HG02678 (cell line): ENCODE data around the gene RPL37A.
"Not testable (repeated sequence)": the region's sequence is repeated elsewhere in the genome, so short reads cannot be mapped to it uniquely, and the experiment has no call there.

Source experiments
- ATAC-seq: cut with Tn5 transposase; IDR thresholded peaks from one replicate; pipeline ENCODE4 v1.9.1; 2021; ENCODE audit warnings: mild to moderate bottlenecking, moderate library complexity; ENCODE audit not compliant: unreplicated experiment

The RPL37A gene

DNA sequence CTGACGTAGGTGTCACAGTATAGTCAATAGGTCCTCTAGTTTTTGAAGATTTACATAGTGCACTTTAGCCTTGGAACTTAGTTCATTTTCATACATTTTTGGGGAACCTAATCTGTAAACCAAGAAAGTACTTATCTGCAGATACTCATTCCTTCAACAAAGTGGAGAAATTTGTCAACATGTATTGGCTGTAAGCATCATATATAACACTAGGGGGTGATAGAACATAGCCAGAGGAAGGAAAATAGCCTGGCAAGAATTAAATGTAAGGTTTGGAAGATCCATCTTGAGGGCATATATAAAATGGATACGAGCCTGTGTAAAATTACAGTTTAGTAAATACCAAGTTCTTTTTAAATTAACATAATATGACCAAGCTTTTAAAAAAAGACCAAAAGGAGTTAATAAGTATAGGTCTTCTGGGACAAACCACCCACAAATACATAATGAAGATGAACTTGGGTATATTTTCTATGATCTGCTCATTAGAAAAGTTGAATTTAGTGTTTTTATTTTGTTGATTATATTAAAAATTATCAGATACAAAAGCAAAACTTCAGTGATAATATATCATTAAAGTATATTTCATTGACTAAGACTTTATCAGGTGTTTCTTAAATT, 18.2 kb downstream of the RPL37A start:
- no peak for ATAC-seq

DNA sequence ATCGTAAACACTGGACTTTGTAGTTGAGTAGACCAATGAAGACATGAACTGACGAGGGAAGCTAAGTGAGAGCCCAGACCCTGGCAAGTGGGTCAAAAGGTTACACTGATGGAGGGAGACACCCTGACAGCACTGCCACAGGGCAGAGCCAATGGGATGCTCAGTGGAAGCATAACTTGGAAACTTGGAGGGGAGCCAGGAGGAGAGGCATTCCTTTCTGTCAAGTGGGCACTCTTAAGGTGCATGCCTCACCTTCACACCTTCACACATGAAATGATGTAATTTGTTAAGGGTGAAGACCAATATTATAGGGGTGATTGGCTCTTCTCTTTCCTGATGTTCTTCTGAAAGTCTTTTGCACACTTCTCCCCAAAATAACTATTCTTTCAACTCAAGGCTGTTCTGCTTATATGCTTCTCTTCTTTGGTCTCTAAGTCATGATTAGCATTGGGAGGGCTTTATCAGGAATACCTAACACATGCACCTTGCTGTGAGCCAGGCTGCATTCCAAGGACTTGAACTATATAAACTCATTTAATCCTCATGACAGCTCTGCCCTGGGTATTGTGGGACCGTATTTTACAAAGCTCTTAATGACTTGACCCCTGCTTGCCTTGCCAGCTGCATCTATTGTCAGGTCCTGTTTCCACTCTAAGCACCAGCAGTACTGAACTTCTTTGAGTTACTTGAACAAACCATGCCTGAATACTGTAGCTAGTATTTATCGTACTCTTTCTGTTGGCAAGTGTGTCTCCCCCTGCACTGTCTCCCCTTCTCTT, 19.0 kb downstream of the RPL37A start:
- ATAC-seq = no peak

GRCh38 chr2:216518566-216519119, 20.0 kb downstream of the RPL37A start:
- not testable (repeated sequence) for ATAC-seq

DNA sequence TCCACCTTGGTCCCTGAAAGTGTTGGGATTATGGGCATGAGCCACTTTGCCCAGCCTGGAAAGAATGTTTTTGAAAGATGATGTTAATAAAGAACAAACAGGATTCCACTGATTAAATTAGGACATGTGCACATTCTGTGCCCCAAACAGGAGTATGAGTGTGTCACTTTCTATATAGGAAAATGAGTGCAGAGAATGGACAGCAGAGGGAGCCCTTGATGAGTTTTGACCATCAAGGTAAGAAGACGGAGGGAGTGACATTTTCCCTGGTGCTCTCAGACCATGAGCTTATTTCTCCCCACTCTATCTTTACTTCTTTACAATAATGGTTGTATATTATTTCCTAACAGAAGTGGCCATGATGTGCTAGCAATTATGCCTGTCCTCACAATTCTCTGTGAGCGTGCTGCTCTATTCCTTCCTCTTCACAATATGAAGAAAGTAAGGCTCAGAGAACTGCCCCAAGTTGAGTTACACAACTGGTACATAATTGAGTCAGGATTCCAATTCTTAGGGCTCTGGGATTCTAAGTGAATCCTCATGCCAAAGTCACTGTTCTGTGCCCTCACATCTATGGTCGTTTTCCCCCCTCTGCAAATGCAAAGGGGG, 20.6 kb downstream of the RPL37A start:
- peak; percentile 64 for ATAC-seq

DNA sequence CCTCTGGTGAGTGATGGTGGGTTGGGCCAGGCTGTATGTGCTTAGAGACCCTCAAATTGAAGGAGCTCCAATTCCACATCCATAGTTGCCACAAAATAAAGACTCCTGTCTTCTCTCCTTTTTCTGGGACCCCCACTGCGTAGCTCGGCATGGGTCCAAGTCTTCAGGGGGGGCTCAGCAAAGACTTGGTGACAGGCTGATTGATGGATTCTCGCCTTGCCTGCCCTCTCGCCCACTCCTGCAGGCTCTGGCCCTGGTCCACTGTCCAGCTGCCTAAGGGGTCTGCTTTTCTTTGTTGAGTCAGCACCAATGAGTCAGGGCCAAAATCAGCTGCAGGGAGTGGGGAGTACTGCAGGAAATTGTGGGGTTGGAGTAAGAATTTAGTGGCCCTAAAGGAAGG, 21.5 kb downstream of the RPL37A start:
- no peak for ATAC-seq

DNA sequence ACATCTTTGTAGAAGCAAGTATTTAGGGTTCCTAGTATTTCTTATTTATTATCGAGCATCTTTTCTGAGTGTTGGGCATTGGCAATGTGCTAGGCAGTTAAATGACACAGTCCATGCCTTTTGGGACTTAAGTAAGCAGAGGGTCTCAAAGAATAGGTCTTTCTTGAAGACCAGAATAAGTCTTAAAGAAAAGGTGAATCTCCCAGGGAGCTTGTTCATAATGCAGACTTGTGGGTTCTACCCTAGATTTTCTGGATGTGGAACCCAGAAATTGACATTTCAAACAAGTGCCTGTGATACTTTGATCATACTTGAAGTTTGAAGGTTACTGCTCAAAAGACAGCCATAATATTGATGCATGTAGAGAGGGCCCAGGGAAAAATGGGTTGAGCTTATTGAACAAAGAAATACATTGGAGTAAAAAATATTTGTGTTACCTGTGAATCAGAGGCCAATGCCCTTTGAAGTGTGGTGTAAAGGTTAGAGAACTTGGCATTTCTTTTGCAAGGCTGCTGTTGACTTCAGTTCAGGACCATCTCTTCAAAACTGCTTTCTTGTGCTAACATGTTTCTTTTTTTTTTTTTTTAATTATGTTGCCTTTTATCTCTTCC, 24.4 kb downstream of the RPL37A start:
- no peak for ATAC-seq

DNA sequence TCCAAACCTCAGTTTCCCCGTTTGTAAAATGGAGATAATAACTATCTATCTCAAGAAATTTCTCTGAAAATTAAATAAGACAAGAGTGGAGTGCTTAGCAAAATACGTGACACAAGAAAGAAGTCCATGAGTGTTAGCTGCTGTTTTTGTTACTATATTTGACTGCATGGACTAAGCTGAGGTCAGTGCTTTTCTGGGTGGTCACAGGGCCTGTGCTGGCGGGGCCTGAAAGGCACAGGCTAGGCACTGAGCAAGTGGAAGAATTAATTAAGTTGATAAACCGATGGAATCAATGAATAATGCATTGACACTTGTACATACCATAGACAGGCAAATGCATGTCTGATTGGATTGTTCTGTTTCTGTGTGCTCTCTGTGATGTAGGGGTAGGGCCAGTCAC, 27.3 kb downstream of the RPL37A start:
- ATAC-seq = no peak

- ATAC-seq = no peak
Measured at GRCh38 chr2:216526939-216527338, 28.3 kb downstream of the RPL37A start.

- ATAC-seq = no peak
Measured at GRCh38 chr2:216527600-216527999, 29.0 kb downstream of the RPL37A start.

DNA sequence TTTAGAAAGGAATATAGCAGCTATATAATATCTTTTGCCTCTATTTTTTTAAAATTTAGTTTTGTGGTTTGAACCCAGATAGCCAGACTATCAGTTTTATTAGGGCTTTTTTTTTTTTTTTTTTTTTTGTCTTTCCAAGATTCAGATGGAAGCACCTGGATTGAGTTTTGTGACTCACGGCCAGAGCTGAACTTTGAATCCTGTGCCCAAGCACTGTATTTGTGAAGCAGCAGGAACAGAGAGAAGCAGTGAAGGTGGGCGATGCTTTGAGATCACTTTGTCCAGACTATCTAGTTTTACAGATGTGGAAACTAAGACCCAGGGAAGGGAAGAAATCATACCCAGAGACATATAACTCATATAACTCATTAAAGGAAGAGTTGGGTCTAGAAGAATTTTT, 33.9 kb downstream of the RPL37A start:
- no peak for ATAC-seq

- no peak for ATAC-seq
Measured at GRCh38 chr2:216533609-216534008, 35.0 kb downstream of the RPL37A start.

GRCh38 chr2:216534809-216535208, 36.2 kb downstream of the RPL37A start:
- no peak for ATAC-seq

- ATAC-seq = no peak
Measured at GRCh38 chr2:216535454-216535995, 36.9 kb downstream of the RPL37A start.

- no peak for ATAC-seq
Measured at GRCh38 chr2:216536734-216537210, 38.1 kb downstream of the RPL37A start.

DNA sequence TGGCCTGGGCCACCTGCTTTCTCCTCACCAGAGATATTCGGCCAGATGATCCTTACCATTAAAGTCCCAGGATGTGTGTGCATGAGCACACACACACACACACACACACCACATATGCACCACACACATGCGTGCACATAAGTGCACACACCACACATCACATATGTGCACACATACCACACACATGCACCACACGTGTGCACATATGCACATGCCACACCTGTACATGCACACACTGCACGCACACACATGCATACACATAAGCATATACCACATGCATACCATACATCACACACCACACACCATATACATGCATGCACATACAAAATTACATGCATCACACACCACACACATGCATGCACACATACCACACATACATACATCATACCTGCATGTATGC, 38.7 kb downstream of the RPL37A start:
- ATAC-seq = no peak

GRCh38 chr2:216538538-216538937, 39.9 kb downstream of the RPL37A start:
- no peak for ATAC-seq

GRCh38 chr2:216539120-216539519, 40.5 kb downstream of the RPL37A start:
- no peak for ATAC-seq

DNA sequence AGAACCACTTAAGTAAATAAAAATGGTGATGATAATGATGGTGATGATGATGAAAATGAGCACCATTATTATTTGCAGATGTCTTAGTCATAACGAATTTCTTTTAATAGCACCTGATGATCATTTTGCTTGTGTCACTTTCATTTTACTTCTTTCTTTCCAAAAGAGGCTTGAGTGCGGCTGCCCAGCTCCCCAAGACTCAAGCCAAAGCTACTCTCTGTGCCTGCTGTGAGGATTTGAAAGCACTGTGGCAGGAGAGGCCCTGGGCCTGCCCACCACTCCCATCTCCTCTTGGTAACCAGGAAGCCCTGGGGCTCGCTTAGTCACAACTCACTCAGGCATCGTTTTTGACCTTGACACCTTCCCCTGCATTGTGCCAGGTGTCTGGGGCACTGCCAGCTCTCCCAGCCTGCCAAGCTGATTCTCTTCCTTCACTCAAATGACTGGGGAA, 41.2 kb downstream of the RPL37A start:
- no peak for ATAC-seq

DNA sequence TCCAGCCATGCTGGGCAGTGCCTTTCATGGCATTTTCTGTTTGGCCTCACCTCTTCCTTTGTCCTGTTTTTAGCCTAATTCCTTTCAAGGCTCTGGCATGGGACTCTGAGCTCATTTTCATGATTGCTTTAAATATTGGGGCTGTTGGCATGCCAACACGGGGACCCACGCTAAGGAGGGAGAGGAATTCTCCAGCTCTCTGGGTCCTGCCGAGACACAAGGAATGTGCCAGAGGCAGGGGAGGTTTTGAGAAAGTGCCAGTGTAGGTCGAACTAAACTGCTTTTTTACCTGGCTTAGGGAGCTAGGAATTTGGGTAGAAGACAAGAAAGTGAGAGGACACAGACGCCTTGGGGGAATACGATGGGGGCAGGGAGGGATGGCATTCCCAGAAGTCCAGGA, 42.3 kb downstream of the RPL37A start:
- no peak for ATAC-seq

DNA sequence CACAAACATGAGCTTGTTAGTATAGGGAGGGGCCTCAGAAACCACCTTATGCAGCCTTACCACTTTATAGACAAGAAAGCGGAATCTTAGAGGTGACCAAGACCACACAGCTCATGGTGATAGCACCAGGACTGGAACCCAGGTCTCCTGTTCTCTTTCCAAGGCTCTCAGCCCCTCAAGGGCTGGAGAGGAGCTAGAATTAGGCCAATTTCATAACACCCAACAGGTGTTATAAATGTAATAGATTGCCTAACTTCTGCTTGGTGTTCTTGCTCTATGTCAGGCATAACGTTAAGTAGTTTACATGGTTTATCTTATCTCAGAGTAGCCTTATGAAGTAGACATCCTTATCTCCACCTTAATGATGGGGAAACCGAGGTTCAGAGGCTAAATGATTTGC, 42.9 kb downstream of the RPL37A start:
- no peak for ATAC-seq

DNA sequence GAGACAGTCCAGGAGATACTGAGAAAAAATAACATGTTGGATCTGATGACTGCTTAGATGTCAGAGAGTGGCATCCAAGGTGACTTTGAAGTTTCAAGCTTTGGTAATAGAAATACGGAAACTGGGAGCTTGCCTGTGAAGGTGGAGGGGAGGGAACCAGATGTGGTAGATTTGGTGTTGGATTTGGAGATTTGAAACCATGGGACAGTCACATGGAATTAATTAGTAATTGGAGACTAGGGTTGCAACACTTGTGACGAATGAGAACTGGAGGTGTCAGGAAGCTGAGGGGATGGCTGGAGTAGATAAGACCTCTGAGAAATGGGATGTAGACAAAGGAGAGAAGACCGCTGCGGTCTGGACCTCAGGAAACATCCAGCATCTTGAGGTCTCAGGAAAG, 46.7 kb downstream of the RPL37A start:
- ATAC-seq = no peak
